Endothelial cell of umbilical vein (primary cell): ENCODE results near the gene UGCG.

Experiments
- POLR2A ChIP-seq: IDR thresholded peaks from 2 replicates; pipeline ENCODE4 v1.6.1; 2012; ENCODE audit warnings: low read depth, mild to moderate bottlenecking, control low read depth, low read length
- POLR2AphosphoS5 ChIP-seq: IDR thresholded peaks from 2 replicates; pipeline ENCODE4 v1.6.1; 2012; ENCODE audit warnings: low read depth, mild to moderate bottlenecking, control low read depth, low read length, moderate library complexity; ENCODE audit not compliant: insufficient read depth
- TF ChIP-seq, protein P1 (sequence below), 2 donors: IDR thresholded peaks; 1 replicate in 1 of 2; 2 replicates in 1 of 2; pipeline ENCODE4 v1.5.1; 2011; ENCODE audit warnings: low read length in 2 of 2, mild to moderate bottlenecking in 2 of 2, moderate library complexity in 2 of 2, control low read depth in 1 of 2, inconsistent platforms in 1 of 2, low read depth in 1 of 2; ENCODE audit not compliant: insufficient read depth in 1 of 2; ENCODE audit errors: extremely low read depth in 1 of 2

DNA sequence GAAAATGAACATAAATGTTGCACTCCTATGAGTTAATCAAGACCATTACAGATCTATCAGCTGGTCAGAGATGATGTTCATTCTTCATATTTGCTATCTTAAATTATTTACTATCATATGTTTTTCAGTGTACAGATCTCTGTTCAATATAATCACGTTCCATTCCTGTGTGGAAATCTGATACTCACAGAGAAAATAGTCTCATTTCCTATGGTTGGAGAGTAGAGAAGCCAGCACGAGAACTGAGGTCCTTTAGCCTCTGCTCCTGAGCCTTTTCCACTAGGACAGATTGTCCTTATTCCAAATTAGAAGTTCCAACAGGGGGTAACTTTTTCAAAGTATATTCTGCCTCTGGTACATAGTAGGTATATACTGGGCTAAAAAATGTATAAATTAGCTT, 29.2 kb downstream of the UGCG start:
- TF ChIP-seq, protein P1, sequence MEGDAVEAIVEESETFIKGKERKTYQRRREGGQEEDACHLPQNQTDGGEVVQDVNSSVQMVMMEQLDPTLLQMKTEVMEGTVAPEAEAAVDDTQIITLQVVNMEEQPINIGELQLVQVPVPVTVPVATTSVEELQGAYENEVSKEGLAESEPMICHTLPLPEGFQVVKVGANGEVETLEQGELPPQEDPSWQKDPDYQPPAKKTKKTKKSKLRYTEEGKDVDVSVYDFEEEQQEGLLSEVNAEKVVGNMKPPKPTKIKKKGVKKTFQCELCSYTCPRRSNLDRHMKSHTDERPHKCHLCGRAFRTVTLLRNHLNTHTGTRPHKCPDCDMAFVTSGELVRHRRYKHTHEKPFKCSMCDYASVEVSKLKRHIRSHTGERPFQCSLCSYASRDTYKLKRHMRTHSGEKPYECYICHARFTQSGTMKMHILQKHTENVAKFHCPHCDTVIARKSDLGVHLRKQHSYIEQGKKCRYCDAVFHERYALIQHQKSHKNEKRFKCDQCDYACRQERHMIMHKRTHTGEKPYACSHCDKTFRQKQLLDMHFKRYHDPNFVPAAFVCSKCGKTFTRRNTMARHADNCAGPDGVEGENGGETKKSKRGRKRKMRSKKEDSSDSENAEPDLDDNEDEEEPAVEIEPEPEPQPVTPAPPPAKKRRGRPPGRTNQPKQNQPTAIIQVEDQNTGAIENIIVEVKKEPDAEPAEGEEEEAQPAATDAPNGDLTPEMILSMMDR (IDR thresholded peaks at IDR 0.05; ENCODE audit: extremely low read depth in 1 of 2, insufficient read depth in 1 of 2, low read depth in 1 of 2, low read length in 2 of 2), result no peak
- TF ChIP-seq POLR2A, result no peak
- no peak for TF ChIP-seq POLR2AphosphoS5
